Hepatocyte (in vitro differentiated cells): Measurements from ENCODE around the gene KCNE4. TPM values are rescaled to one million over a fixed set of nuclear protein-coding genes. Genes with fewer than 3 reads are reported as not detected.

ENCODE experiments used
- DNase-seq: peaks from one replicate; pipeline ENCODE4 v3.0.0-alpha.2; 2016; ENCODE audit warnings: low spot score
- H2AFZ ChIP-seq: fragments of 200-600 bp; sonication (generic); 2 replicates; pipeline ENCODE4 v1.6.0; 2016; ENCODE audit warnings: antibody characterized with exemption, mild to moderate bottlenecking
- H3K27ac ChIP-seq: fragments of 200-600 bp; sonication (generic); 2 replicates; pipeline ENCODE4 v1.5.1; 2016; ENCODE audit warnings: mild to moderate bottlenecking
- H3K27me3 ChIP-seq: fragments of 200-600 bp; sonication (generic); 2 replicates; pipeline ENCODE4 v1.6.1; 2016
- H3K36me3 ChIP-seq: fragments of 200-600 bp; sonication (generic); replicated peaks from 2 replicates; pipeline ENCODE4 v1.5.1; 2016; ENCODE audit warnings: low read depth; ENCODE audit not compliant: insufficient read depth
- H3K4me1 ChIP-seq: fragments of 200-600 bp; sonication (generic); 2 replicates; pipeline ENCODE4 v1.5.1; 2016; ENCODE audit warnings: mild to moderate bottlenecking, moderate library complexity; ENCODE audit not compliant: insufficient read depth
- H3K4me2 ChIP-seq: fragments of 200-600 bp; sonication (generic); 2 replicates; pipeline ENCODE4 v1.6.0; 2016
- H3K4me3 ChIP-seq: fragments of 200-600 bp; sonication (generic); 2 replicates; pipeline ENCODE4 v1.5.1; 2016; ENCODE audit warnings: mild to moderate bottlenecking
- H3K79me2 ChIP-seq: fragments of 200-600 bp; sonication (generic); 2 replicates; pipeline ENCODE4 v1.6.0; 2017; ENCODE audit warnings: mild to moderate bottlenecking
- H3K9me2 ChIP-seq: fragments of 200-600 bp; sonication (generic); replicated peaks from 2 replicates; pipeline ENCODE4 v1.6.0; 2017; ENCODE audit warnings: mild to moderate bottlenecking; ENCODE audit not compliant: insufficient read depth
- H3K9me3 ChIP-seq: fragments of 200-600 bp; sonication (generic); 2 replicates; pipeline ENCODE4 v1.5.1; 2016; ENCODE audit warnings: low read depth, mild to moderate bottlenecking
- H4K20me1 ChIP-seq: fragments of 200-600 bp; sonication (generic); 2 replicates; pipeline ENCODE4 v1.6.0; 2016; ENCODE audit warnings: mild to moderate bottlenecking; ENCODE audit not compliant: insufficient read depth, poor library complexity, severe bottlenecking
- EZH2 ChIP-seq: fragments of 200-600 bp; sonication (generic); IDR thresholded peaks from 2 replicates; pipeline ENCODE4 v1.6.1; 2016; ENCODE audit warnings: antibody characterized with exemption, mild to moderate bottlenecking, borderline replicate concordance
- EZH2phosphoT487 ChIP-seq: fragments of 200-600 bp; sonication (generic); IDR thresholded peaks from one replicate; pipeline ENCODE4 v1.6.1; 2018; ENCODE audit warnings: antibody characterized with exemption, mild to moderate bottlenecking, low read depth, moderate library complexity; ENCODE audit not compliant: unreplicated experiment, severe bottlenecking
- WGBS: methylation state at CpG from one replicate; pipeline ENCODE4 v1.1.6; 2016; ENCODE audit warnings: low lambda C conversion rate; ENCODE audit errors: missing lambda C conversion rate; 5-methylcytosine and 5-hydroxymethylcytosine counted together
- polyA plus RNA-seq: library from polyadenylated mRNA; unstranded; fragments of >200 nt; fragmentation: Nextera tagmentation; extraction: Ambion mirVana; gene quantifications from 2 replicates; pipeline ENCODE4 v1.2.1, GENCODE V29; 2016
- total RNA-seq: library from RNA; depleted of rRNA; stranded (reverse); fragments of >200 nt; gene quantifications from 2 replicates; pipeline ENCODE4 v1.2.3, GENCODE V29; 2014
- TF ChIP-seq, protein P1 (sequence below): fragments of 200-600 bp; sonication (generic); IDR thresholded peaks from 2 replicates; pipeline ENCODE4 v1.5.1; 2016; ENCODE audit warnings: antibody characterized with exemption, mild to moderate bottlenecking; ENCODE audit not compliant: poor library complexity

Gene KCNE4
- total and polyA plus RNA-seq, 2 experiments from 2014 or later = 51.4 to 54.6 TPM

DNA sequence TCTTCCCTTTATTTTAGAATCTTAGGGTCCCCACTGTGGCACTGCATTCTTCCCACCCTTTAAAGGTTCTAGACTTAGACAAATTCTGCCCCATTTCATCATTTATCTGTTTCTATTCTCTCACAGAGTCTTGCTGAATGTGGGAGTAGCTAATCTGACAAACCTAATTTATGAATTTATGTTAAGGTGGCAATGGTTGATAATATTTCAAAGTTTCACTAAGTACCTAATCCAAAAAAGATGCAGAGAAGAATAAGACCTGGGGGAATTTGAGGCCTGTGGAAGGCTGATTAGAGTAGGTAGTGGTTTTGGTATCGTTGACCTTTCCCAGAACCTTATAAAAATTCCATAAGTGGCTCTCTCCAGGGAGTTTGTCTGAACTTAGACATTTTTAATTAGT, 18.0 kb downstream of the KCNE4 start:
- no peaks in the 10 kb centered on the region for H3K27me3 ChIP-seq
- WGBS = 97% methylated on average over 1 of the region's 1 CpG
- DNase-seq = no peak

DNA sequence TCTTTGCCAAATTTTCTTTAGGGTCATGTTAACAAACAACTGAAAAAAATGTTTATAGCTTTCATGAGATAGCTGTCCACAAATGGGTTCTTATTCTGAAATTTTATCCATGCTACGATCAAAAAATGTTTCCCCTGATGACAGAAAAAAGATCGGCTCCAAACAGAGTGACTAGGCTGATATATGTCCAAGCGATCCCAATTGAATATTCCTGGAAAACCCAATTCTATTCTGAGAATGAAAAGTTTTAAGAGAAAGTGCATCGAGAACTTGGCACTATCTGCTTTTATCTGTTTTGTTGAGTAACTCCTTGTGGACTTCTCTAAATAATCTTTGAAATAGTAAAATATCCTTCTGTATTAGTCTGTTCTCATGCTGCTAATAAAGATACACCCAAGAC, 19.1 kb downstream of the KCNE4 start:
- H3K4me3 ChIP-seq = no peak overlapping the region
- TF ChIP-seq, protein P1, sequence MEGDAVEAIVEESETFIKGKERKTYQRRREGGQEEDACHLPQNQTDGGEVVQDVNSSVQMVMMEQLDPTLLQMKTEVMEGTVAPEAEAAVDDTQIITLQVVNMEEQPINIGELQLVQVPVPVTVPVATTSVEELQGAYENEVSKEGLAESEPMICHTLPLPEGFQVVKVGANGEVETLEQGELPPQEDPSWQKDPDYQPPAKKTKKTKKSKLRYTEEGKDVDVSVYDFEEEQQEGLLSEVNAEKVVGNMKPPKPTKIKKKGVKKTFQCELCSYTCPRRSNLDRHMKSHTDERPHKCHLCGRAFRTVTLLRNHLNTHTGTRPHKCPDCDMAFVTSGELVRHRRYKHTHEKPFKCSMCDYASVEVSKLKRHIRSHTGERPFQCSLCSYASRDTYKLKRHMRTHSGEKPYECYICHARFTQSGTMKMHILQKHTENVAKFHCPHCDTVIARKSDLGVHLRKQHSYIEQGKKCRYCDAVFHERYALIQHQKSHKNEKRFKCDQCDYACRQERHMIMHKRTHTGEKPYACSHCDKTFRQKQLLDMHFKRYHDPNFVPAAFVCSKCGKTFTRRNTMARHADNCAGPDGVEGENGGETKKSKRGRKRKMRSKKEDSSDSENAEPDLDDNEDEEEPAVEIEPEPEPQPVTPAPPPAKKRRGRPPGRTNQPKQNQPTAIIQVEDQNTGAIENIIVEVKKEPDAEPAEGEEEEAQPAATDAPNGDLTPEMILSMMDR = no peak
- TF ChIP-seq EZH2 = no peak
- TF ChIP-seq EZH2phosphoT487 = no peak
- no peaks in the 10 kb centered on the region for H3K4me1 ChIP-seq
- no peak overlapping the region for H3K27ac ChIP-seq
- no peaks in the 10 kb centered on the region for H3K36me3 ChIP-seq
- H3K4me2 ChIP-seq = no peak overlapping the region
- no peaks in the 10 kb centered on the region for H3K27me3 ChIP-seq
- no peaks in the 10 kb centered on the region for H3K9me3 ChIP-seq
- WGBS = 92% methylated on average over 4 of the region's 4 CpGs
- no peaks in the 10 kb centered on the region for H3K79me2 ChIP-seq
- H4K20me1 ChIP-seq = no peaks in the 10 kb centered on the region
- H3K9me2 ChIP-seq = no peaks in the 10 kb centered on the region
- no peak overlapping the region for H2AFZ ChIP-seq
- no peak for DNase-seq

More for the DNA sequence above, 18.0 kb downstream of the KCNE4 start:
- no peaks in the 10 kb centered on the region for H3K36me3 ChIP-seq
- H3K9me2 ChIP-seq = no peaks in the 10 kb centered on the region
- no peaks in the 10 kb centered on the region for H3K79me2 ChIP-seq
- no peak overlapping the region for H3K27ac ChIP-seq
- no peak overlapping the region for H3K4me2 ChIP-seq
- no peak overlapping the region for H3K4me3 ChIP-seq
- no peak overlapping the region for H2AFZ ChIP-seq
- no peaks in the 10 kb centered on the region for H4K20me1 ChIP-seq
- H3K4me1 ChIP-seq = no peaks in the 10 kb centered on the region
- no peak for TF ChIP-seq EZH2phosphoT487
- no peak for TF ChIP-seq EZH2
- TF ChIP-seq, protein P1 = no peak
- H3K9me3 ChIP-seq = no peaks in the 10 kb centered on the region

DNA sequence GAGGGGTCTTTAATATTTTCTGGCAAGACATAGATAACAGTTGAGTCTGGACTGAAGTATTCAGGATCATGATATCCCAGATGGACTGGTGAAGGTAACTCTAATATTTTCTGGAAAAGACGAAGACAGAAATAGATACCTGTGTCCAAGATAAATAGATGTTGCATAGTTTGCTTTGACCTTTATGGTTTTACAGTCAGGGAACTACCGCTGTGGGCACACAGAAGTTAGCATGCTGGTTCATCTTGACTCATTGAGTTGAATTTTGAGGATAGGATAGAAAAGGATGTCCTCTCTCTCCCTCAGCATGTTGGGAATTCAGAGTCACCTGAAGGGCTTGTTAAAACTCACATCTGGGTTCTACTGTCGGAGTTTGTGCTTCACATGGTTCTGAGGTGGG, 20.8 kb downstream of the KCNE4 start:
- H3K27me3 ChIP-seq = no peaks in the 10 kb centered on the region
- H3K36me3 ChIP-seq = no peaks in the 10 kb centered on the region
- H3K4me1 ChIP-seq = no peaks in the 10 kb centered on the region
- no peaks in the 10 kb centered on the region for H3K79me2 ChIP-seq
- no peak overlapping the region for H3K4me2 ChIP-seq
- H3K4me3 ChIP-seq = no peak overlapping the region
- 83% methylated on average over 3 of the region's 3 CpGs for WGBS
- no peaks in the 10 kb centered on the region for H4K20me1 ChIP-seq
- H2AFZ ChIP-seq = no peak overlapping the region
- no peak for DNase-seq
- TF ChIP-seq, protein P1 = no peak
- no peak for TF ChIP-seq EZH2phosphoT487
- no peak for TF ChIP-seq EZH2
- H3K9me2 ChIP-seq = no peaks in the 10 kb centered on the region
- no peak overlapping the region for H3K27ac ChIP-seq
- H3K9me3 ChIP-seq = no peaks in the 10 kb centered on the region
